GM12875 (cell line): Measurements from ENCODE around the gene PLXNB3.

ENCODE experiments used
- H3K4me3 ChIP-seq: one replicate; pipeline ENCODE4 v1.5.1; 2011; ENCODE audit warnings: low read depth, low read length, control low read depth
- TF ChIP-seq, protein P1 (sequence below): IDR thresholded peaks from 2 replicates; pipeline ENCODE4 v1.5.1; 2011; ENCODE audit warnings: low read depth, mild to moderate bottlenecking, control low read depth, inconsistent platforms, low read length, moderate library complexity, borderline replicate concordance; ENCODE audit not compliant: insufficient read depth

PLXNB3 gene

DNA sequence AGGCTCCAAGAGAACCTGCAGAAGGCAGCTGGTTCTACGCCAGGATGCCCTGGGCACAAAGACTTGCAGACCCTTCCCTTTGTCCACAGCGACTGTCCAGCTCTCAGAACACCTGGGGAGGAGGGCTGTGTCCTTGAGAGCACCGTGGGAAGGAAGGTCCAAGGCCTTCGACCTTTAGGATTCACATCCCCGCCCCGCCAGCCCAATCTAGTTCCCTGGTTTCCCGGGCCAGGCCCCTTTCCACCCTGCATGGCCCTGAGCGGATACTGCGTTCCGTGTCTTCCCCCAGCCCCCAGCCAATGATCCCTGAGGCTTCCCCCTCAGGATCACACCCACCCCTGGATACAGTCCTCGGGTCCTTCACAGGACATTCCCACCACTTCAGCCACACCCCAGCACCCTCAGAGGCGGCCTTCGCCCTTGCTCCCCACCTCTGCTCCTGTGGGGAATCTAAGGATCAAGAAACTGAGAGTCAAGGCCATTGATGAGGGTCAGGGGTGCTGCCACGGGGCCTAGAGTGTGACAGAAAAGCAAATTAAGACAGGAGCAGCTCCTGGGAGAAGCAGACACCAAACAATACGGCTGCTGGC is 30.3 kb upstream of the PLXNB3 start:
- H3K4me3 ChIP-seq: no peak overlapping the region
- TF ChIP-seq, protein P1, sequence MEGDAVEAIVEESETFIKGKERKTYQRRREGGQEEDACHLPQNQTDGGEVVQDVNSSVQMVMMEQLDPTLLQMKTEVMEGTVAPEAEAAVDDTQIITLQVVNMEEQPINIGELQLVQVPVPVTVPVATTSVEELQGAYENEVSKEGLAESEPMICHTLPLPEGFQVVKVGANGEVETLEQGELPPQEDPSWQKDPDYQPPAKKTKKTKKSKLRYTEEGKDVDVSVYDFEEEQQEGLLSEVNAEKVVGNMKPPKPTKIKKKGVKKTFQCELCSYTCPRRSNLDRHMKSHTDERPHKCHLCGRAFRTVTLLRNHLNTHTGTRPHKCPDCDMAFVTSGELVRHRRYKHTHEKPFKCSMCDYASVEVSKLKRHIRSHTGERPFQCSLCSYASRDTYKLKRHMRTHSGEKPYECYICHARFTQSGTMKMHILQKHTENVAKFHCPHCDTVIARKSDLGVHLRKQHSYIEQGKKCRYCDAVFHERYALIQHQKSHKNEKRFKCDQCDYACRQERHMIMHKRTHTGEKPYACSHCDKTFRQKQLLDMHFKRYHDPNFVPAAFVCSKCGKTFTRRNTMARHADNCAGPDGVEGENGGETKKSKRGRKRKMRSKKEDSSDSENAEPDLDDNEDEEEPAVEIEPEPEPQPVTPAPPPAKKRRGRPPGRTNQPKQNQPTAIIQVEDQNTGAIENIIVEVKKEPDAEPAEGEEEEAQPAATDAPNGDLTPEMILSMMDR: no peak

DNA sequence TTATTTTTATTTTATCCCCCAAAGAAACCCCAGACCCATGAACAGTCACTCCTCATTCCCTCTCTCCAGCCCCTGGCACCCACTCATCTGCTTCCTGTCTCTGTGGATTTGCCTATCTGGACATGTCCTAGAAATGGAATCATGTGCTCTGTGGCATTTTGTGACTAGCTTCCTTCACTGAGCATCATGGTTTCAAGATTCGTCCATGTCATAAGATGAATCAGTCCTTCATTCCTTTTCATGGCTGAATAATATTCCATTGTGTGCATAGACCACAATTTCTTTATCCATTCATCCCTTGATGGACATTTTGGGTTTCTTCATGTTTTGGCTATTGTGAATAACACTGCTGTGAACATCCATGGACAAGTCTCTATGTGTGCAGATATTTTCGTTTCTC is 29.2 kb upstream of the PLXNB3 start:
- no peak overlapping the region for H3K4me3 ChIP-seq
- TF ChIP-seq, protein P1: no peak

DNA sequence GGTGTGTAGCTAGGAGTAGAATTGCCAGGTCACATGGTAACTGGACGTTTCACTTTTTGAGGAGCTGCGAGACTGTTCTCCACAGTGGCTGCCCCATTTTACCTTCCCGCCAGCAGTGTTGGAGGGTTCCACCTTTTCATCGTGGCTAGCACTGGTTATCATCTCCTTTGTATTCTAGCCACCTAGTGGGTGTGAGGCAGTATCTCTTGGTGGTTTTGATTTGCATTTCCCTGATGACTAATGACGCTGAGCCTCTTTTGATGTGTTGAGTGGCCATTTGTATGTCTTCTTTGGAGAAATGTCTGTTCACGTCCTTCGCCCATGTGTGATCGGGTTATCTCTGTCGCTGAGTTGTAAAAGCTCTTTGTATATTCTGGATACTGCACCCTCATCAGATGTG is 28.8 kb upstream of the PLXNB3 start:
- no peak overlapping the region for H3K4me3 ChIP-seq
- TF ChIP-seq, protein P1: no peak; the same call in 1 of the 2 replicates

DNA sequence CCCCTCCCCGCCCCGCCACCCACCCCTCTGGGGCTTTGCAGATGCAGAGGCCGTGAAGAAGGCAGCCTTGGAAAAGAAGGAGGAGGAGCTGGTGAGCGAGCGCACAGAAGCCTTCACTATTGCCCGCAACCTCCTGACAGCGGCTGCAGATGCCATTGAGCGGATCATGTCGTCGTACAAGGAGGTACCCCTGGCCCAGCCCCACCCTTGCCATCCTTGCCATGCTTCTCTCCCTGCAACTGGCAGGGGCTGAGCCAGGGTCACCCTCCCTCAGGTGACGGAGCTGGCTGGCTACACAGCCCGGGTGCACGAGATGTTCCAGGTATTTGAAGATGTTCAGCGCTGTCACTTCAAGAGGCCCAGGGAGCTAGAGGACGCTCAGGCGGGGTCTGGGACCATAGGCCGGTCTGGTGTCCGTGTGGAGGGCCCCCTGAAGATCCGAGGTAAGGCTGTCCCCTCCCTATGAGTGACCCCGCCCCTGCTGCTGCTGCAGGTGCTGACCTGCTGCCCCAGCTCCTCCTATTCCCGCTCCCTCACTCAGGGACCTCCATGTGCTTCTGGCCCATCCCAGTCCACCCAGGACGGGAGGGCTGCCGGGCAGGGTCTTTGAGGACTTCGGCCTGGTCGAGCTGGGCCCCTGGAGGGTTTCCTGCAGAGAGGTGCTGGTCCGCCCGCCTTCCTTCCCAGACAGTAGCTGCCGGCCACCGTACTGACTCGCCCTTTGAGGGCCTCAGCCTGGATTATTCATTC is 27.8 kb upstream of the PLXNB3 start:
- TF ChIP-seq, protein P1: no peak
- no peak overlapping the region for H3K4me3 ChIP-seq

DNA sequence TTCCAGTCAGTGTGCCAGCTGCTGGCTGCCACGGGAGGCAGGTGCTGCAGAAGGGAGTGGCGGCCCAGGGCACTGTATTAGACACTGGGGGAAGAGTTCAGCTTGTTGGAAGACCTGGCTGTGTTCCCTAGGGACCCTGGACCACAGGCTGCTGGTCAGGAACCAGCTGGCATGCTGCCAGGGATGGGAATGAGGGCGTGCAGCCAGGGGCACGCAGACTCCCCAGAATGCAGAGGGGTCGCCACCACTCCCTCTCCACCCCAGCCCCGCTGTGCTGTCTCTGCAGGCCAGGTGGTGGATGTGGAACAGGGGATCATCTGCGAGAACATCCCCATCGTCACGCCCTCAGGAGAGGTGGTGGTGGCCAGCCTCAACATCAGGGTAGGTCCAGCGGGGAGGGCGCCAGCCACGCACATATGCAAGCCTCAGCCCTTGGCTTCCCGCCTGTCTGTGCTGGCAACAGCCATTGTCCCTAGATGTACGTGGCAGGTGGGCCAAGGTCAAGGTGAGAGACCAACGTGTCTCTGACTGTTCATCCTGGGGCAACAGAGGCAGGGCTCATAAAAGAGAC is 27.1 kb upstream of the PLXNB3 start:
- TF ChIP-seq, protein P1: no peak
- H3K4me3 ChIP-seq: no peak overlapping the region

DNA sequence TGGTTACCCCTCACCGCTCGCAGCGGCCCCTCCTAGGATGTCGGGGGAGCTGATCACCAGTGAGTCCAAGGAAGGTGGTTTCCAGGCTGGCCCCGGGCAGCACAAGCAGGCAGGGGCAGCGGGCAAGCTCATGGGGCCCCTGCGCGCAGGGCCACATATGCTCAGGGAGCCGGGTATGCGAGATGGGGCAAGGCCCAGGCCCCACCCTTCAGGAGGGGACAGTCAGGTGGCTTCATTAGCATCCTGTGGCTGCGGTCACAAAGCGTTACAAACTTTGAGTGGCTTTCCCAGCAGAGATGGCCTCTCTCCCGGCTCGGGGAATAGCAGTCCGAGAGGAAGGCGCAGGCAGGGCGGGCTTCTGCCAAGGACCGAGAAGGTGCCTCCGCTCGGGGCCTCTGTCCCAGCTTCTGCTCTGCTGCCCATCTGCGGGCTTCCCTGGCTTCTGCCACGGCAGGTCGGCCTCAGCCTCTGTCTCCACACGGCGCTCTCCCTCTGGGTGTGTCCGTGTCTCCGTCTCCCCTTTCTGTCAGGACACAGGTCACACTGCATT is 25.9 kb upstream of the PLXNB3 start:
- TF ChIP-seq, protein P1: no peak
- H3K4me3 ChIP-seq: no peak overlapping the region
